ENCODE results near the gene APBB3.

APBB3 gene

DNA sequence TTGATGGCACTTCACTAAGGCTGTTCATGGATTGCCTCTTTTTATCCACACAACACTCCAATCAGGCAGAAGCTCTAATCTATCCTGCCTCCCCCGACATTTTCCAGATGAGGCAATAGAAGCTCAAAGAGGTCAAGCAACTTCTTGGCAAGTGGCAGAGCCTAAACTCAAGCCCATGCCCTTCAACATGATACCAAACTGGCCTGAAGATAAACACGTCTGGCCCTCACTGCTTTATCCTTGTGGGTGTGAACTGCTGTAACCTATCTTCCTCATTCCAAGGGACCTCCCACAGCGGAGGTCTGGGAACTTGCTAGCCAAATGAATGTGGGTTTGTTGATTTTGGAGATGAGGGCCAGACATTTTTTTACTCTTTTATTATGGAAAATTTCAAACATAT is 9.8 kb upstream of the APBB3 start:
- DNase-seq, result no peak

DNA sequence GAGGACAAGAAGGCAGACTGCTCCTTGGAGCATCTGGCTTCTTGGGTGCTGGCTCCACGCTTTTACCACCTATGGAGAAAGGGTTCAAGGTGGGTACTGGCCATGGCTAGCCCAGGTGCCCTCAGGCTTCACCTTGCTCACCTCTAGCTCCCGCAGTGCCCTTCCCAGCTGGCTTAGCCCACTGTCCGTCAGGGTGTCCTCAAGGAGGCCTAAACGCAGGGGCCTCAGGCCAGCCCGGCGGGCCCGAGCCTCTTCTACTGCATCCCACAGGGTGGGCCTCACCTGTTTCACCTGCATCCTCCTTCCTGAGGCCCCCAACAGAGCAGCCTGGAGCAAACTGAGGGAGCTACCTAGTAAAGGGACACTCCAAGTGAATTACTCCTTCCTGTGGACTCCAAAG is 9.3 kb upstream of the APBB3 start:
- DNase-seq, result no peak

GRCh38 chr5:140571105-140571504 is 6.7 kb upstream of the APBB3 start:
- DNase-seq, result no peak

GRCh38 chr5:140570488-140570887 is 6.1 kb upstream of the APBB3 start:
- no peak for DNase-seq

GRCh38 chr5:140570058-140570457 is 5.7 kb upstream of the APBB3 start:
- no peak for DNase-seq

DNA sequence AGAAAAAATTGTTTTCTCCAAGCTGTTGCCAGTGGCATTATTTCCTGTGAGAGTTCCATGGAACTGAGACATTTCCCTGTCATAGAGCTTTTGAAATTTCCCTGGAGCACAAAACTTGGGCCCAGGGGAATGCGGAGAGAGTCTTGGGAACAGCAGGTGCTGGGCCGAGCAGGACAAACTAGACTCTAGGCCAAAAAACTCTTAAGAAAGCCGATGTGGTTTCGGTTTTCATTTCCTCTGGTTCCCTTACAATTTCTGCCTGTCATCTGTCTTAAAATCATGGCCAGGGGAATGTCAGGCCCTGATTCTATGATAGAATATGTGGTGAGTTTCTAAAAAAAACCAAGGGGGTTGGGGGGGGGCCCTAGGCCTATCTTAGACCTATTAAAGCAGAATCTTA is 4.8 kb upstream of the APBB3 start:
- no peak for DNase-seq

GRCh38 chr5:140568443-140569063 is 4.2 kb upstream of the APBB3 start:
- DNase-seq, result no peak

DNA sequence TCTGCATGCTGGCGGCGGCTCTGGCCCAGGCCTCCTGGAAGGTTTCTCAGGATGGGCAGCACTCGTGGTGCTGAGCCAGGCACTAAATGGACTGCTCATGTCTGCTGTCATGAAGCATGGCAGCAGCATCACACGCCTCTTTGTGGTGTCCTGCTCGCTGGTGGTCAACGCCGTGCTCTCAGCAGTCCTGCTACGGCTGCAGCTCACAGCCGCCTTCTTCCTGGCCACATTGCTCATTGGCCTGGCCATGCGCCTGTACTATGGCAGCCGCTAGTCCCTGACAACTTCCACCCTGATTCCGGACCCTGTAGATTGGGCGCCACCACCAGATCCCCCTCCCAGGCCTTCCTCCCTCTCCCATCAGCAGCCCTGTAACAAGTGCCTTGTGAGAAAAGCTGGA is 3.5 kb upstream of the APBB3 start:
- DNase-seq, result no peak

- DNase-seq, result no peak
Observed at GRCh38 chr5:140567136-140567818, 2.9 kb upstream of the APBB3 start.

DNA sequence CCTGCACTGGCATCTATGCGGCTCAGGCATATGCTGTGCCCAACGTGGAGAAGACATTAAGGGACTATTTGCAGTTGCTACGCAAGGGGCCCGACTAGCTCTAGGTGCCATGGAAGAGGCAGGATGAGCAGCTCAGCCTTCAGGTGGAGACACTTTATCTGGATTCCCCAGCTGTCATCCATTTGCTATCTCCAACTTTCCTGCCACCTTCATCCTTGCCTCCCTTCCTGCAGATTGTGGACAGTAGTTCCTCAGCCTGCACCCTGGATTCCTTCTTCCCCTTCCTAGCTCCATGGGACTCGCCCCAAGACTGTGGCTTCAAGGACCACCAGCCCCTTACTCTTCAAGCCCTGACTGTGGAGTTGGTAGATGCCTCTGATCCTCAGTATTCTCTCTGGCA is 2.3 kb upstream of the APBB3 start:
- DNase-seq, result no peak

GRCh38 chr5:140565780-140566095 is 1.3 kb upstream of the APBB3 start:
- no peak for DNase-seq

GRCh38 chr5:140565024-140565779 is 804 bp upstream of the APBB3 start:
- no peak for DNase-seq

DNA sequence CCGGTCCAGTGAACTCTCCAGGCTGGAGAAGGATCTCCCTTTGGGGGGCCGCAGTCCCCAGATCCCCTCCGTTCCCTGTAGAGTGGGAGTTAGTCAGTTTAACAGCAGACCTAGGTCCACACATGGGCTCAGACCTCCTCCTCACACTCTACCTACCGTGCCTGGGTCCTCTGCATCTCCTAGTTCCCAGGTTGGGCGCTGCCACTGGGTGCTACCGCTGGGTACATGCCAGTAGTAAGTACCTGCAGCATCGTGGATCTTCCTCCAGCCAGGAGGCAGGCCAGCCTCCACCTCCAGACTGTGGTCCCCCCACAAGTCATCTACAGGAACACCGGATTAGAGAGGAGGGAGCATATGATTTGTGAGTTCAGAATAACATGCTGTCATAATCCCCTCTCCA is 802 bp downstream of the APBB3 start:
- DNase-seq, result no peak

DNA sequence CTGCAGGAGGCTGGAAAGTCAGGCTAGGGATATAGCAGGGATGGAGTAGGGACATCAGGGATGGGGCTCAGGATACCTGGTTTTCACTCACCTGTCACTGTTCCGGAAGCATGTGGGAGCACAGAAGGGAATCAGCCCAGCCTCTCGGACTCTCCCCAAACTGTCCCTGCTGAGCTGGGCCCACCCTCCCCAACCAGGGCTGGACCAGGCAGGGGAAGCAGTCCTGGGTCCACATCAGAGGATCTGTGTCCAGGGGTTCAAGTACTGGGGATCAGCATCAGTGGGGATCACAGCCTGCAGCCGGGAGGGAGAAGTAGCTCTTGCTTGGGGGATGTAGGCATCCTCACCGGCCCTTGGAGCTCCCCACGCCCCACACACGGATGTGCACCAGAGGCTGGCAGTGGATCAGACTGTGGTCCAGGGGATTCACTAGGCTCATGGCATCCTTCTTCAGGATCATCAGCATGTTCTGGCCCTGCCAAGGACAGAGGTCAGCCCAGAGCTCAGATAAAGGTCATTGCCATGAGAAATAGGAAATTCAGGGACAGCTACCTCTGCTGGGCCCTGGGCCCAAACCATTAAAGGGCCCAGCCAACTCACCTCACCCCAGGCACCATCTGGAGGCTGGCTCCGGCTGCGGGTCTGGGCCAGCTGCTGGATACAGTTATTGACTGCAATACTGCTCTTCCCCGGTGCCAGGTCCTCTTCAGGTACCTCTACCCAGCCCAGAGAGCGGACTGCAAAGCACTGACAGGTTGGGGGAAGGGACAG is 2.5 kb downstream of the APBB3 start:
- DNase-seq, result no peak

DNA sequence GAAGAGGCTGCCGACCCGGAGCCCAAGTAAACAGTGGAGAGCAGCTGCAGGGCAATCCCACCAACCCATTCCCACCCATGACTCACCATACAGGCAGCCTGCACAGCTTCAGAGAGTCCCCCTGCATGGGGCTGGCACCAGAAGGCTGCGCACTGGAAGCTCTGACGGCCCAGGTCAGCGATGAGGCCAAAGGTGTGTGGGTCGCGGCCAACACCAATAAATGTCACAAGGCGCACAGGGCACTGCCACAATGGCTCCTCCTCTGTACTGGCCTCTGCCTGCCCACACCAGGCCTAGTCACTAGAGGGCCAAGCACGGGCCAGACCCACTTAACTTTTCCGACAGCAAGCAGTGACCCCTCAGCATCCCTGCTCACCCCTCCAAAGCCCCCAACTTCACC is 4.2 kb downstream of the APBB3 start:
- no peak for DNase-seq

DNA sequence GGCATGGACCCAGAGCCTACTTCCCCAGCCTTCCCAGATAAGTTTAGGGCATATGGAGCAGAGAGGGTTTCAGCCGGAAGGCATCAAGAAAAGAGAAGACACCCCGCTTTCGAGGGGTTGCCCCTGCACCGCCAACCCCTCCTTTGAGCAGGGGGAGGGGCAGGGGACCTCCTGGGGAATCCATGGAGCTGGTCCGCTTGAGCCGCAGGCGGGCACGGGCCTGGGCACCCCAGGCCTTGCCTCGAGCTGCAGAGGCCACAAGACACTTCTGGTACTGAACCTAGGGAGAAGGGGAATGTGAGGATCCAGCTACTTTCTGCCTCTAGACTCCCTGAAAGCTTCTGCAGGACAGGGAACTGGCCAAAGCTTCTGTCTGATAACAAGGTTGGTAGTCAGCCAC is 5.9 kb downstream of the APBB3 start:
- DNase-seq, result no peak

DNA sequence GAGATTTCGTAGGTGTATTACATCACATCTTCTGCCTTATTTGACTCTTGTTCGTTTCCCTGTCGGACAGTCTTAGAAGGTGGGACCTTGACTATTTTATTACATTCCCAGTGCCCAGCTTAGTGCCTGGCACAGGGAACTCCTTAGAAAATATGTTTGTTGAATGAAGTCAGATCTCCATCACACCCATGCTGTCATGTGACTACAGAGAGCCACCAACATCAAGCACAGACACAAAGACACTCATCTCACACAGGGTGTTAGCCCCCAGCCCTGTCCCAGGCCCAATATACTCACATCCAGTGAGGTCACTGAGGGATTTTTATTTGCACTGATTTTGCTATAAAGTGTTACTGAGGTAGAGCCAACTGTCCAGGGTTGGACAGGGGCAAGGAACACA is 6.4 kb downstream of the APBB3 start:
- DNase-seq, result no peak

DNA sequence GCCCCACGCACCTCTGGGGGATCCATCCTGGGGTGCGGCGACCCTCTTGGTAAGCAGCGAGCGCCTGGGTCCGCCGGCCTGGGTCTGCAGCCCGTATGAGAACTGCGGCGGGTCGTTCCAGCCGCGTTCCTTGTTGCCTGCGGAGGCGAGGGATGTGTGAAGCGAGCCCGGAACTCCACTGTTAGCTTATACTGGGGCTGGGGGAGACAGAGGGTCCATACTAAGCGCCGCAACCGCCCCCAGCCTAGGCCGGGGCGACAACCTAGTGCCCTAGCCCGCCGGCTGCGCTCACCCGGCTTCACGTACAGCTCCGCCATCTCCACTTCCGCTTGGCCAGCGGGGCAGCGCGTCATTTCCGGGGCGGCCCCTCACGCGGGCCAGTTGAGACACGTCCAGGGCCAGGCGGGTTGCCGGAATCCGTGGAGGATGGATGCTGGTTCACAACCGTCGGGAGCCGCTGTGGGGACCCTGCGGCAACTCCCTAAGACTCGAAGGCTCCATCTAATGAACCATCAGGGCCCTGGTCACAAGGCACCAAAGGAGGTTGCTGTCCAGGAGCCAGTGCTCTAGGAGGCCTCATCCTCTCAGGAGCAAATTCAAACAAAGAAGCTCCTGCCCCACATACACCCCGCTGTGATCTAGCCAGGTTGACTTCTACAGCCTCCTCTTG is 7.1 kb downstream of the APBB3 start, which contains the start of gene SRA1:
Gene SRA1, minus strand, starts transcription at position 338 of the 670 bp plus-strand sequence. Its CDS starts 21 bp downstream, at position 317.
- peak; percentile 74 for DNase-seq

DNA sequence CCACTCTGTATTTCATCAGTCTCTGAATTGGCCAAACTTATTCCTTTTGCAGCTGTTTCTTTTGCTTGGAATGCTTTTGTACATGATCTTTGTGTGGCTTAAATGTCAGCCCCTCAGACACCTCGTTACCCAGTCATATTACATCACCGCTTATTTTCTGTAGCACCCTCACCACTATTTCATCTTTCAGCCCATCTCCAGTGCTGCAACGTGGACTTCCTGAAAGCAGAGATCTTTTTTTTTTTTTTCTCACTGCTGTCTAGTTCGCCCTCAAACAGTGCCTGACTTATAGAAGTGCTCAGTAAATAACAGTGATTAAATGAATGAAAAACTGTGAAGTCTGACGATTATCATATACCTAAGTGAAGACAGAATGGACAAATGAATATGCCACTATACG is 8.0 kb downstream of the APBB3 start:
- DNase-seq, result no peak

DNA sequence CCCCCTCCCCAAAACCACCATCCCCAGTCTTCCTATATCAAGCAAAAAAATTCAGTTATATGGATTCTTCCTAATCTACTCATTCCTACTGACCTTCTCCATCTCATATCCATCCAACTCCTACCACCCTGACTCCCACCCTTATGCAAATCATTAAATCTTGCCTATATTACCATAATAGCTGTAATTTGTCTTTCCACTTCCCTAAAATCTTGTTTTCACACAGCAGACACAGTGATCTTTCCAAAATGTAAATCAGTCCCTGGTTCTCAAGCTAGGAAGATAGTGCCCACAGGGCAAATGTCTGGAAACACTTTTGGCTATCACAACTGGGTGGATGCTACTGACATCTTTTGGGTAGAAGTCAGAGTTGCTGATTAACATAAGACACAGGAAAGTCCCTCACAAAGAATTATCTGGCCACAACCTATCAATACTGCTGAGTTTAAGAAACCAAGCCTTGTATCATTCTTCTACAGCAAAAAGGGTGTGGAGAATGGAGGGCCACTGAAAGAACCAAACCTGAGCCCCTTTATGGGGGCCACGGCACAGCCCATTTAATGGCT is 8.6 kb downstream of the APBB3 start:
- DNase-seq, result no peak

DNA sequence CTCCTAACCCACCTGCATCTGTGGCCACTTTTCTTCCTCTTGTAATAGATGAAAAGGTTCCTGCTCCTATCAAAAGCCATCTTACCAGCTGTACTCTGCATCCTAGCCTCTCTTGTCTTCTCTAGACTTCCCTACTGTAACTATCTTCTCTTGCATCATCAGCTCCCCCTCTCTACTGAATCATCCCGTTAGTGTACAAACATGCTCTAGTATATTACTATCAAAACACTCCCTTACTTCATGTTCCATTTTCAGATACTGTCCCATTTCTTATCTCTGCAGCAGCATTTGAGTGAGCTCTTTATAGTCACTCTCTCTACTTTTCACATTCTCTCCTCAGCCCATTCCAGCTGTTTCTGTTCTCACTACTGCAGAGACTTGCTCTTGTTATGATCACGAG is 9.9 kb downstream of the APBB3 start:
- no peak for DNase-seq

DNA sequence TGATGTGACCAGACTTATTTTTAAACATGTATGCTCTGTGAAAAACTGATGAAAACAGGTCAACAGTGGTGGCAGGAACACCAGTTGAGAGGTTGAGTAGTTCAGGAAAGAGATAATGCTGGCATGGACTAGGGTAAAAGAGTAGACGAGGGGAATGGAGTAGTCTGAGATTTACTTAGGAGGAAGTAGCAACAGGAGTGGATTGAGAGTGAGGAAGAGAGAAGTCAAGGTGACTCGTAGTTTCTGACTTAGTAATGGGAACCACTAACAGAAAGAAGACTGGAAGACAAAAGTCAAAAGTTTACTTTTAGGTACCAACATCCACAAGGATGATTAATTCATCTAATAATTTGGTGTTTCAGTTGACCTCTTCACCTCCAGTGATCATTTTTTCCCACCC is 10.7 kb downstream of the APBB3 start:
- no peak for DNase-seq

- no peak for DNase-seq
Observed at GRCh38 chr5:140551872-140552271, 12.5 kb downstream of the APBB3 start.
